RWPE1 (cell line): ENCODE results near the gene BPIFA2.

Experiments used
- CTCF ChIA-PET: fragments of 350-600 bp; sonication (Branson Sonifier 250); formaldehyde crosslinking; extraction: SDS; loops from one replicate; lab custom pipeline; 2021; lab: Yijun Ruan, JAX
- POLR2A ChIA-PET: fragments of 400-600 bp; formaldehyde crosslinking; extraction: SDS; loops from one replicate; lab custom pipeline; 2020; ENCODE audit warnings: antibody characterized with exemption; ENCODE audit not compliant: low non-redundant PET; lab: Yijun Ruan, JAX
- DNase-seq: peaks from one replicate; pipeline ENCODE4 v3.0.0; 2012; ENCODE audit warnings: low spot score
- H3K27ac ChIP-seq: fragments of 450-650 bp; 2 replicates; pipeline ENCODE4 v1.5.1; 2017
- CTCF ChIP-seq: fragments of 450-650 bp; conservative IDR thresholded peaks from 2 replicates; pipeline ENCODE4 v1.5.1; 2017; ENCODE audit warnings: low read depth, mild to moderate bottlenecking

BPIFA2 gene

GRCh38 chr20:33125983-33126382 is 42.0 kb upstream of the BPIFA2 start:
- ChIA-PET POLR2A (no interaction called here), CTCF (interaction anchor here (0.7 kb wide), 1 partner anchor 13 kb away, joined by 3 read pairs; no protein-coding TSS in a partner anchor)
- no peak overlapping the region for H3K27ac ChIP-seq
- no peak for TF ChIP-seq CTCF
- DNase-seq: no peak

GRCh38 chr20:33127422-33128097 is 40.4 kb upstream of the BPIFA2 start:
- no peak for TF ChIP-seq CTCF
- H3K27ac ChIP-seq: no peak overlapping the region
- POLR2A ChIA-PET: no interaction called here
- CTCF ChIA-PET: no interaction called here
- no peak for DNase-seq

GRCh38 chr20:33130568-33131061 is 37.3 kb upstream of the BPIFA2 start:
- ChIA-PET POLR2A (no interaction called here), CTCF (no interaction called here)
- DNase-seq: no peak
- H3K27ac ChIP-seq: peak overlapping the region; percentile 47; the same call in 1 of the 2 replicates
- no peak for TF ChIP-seq CTCF

- TF ChIP-seq CTCF: no peak
- CTCF ChIA-PET: no interaction called here
- H3K27ac ChIP-seq: no peak overlapping the region
- DNase-seq: no peak
- POLR2A ChIA-PET: no interaction called here
These were observed 35.9 kb upstream of the BPIFA2 start for GRCh38 chr20:33131949-33132473.

GRCh38 chr20:33132513-33133372 is 35.2 kb upstream of the BPIFA2 start:
- POLR2A ChIA-PET: no interaction called here
- no peak for TF ChIP-seq CTCF
- DNase-seq: no peak
- CTCF ChIA-PET: no interaction called here
- no peak overlapping the region for H3K27ac ChIP-seq

- no peak overlapping the region for H3K27ac ChIP-seq
- POLR2A ChIA-PET: no interaction called here
- CTCF ChIA-PET: no interaction called here
- TF ChIP-seq CTCF: no peak
- DNase-seq: no peak
These were observed 34.5 kb upstream of the BPIFA2 start for GRCh38 chr20:33133373-33133941.
